ENCODE results near the gene CES4A. TPM values are rescaled to one million over a fixed set of nuclear protein-coding genes. Genes with fewer than 3 reads are reported as not detected.
A peak's percentile ranks its signal among the peaks of the same experiment; 100 is the strongest.
"Not testable (repeated sequence)": the region's sequence is repeated elsewhere in the genome, so short reads cannot be mapped to it uniquely, and the experiment has no call there.

CES4A gene
- total and polyA plus RNA-seq, 12 donors, result 3.8 to 20.6 (median 6.2) TPM

GRCh38 chr16:67040166-67040565, 51.8 kb downstream of the CES4A start:
- Histone ChIP-seq H3K27ac (no peak overlapping the region), H3K4me3 (no peak overlapping the region), H3K4me1 (peaks cover 0 to 36% (median 11%) of the 10 kb centered on the region in 9 donors), H3K27me3 (no peaks in the 10 kb centered on the region), H3K9me3 (no peaks in the 10 kb centered on the region), H3K36me3 (peaks cover 0 to 73% (median 0%) of the 10 kb centered on the region in 9 donors)
- TF ChIP-seq CTCF (IDR thresholded peaks at IDR 0.05), result no peak
- WGBS, 2 donors, result 92% methylated on average over 2 of the region's 2 CpGs
- ATAC-seq (no peak), DNase-seq (no peak)
- intact Hi-C loops (cut with DNase I), result loop anchor here in 1 of 10 donors (5.0 kb wide), 1 partner anchor 37 kb away; no protein-coding TSS in a partner anchor

GRCh38 chr16:67040906-67041305, 52.5 kb downstream of the CES4A start:
- no peaks in the 10 kb centered on the region for H3K9me3 ChIP-seq
- intact Hi-C loops (cut with DNase I), result loop anchor here in 1 of 10 donors (5.0 kb wide), 1 partner anchor 36 kb away; no protein-coding TSS in a partner anchor
- WGBS, 2 donors, result 79 to 81% methylated on average over 2 of the region's 2 CpGs
- no peaks in the 10 kb centered on the region for H3K27me3 ChIP-seq
- TF ChIP-seq CTCF (IDR thresholded peaks at IDR 0.05), result no peak
- H3K36me3 ChIP-seq, result peaks cover 0 to 81% (median 0%) of the 10 kb centered on the region in 9 donors
- DNase-seq (no peak), ATAC-seq (no peak)
- no peak overlapping the region for H3K27ac ChIP-seq
- no peak overlapping the region for H3K4me3 ChIP-seq
- H3K4me1 ChIP-seq, result peaks cover 0 to 31% (median 7%) of the 10 kb centered on the region in 9 donors

GRCh38 chr16:67041520-67041919, 53.1 kb downstream of the CES4A start:
- not testable (repeated sequence) for H3K4me3 ChIP-seq, H3K27ac ChIP-seq, ATAC-seq, DNase-seq, H3K27me3 ChIP-seq, H3K9me3 ChIP-seq
- Histone ChIP-seq H3K4me1 (peaks cover 0 to 25% (median 1%) of the 10 kb centered on the region in 9 donors), H3K36me3 (peaks cover 0 to 86% (median 5%) of the 10 kb centered on the region in 9 donors)
- WGBS, 2 donors, result 91 to 95% methylated on average over 4 of the region's 4 CpGs
- TF ChIP-seq CTCF (IDR thresholded peaks at IDR 0.05), result peak in 1 of 9 donors; percentile 5
- intact Hi-C loops (cut with DNase I), result loop anchor here in 1 of 10 donors (5.0 kb wide), 1 partner anchor 36 kb away; no protein-coding TSS in a partner anchor

- H3K9me3 ChIP-seq, result no peaks in the 10 kb centered on the region
- H3K36me3 ChIP-seq, result peaks cover 0 to 74% (median 5%) of the 10 kb centered on the region in 9 donors
- no peak overlapping the region for H3K4me3 ChIP-seq
- TF ChIP-seq CTCF (IDR thresholded peaks at IDR 0.05), result no peak
- intact Hi-C loops (cut with DNase I), result loop anchor here in 1 of 10 donors (5.0 kb wide), 1 partner anchor 34 kb away; no protein-coding TSS in a partner anchor
- ATAC-seq (no peak), DNase-seq (no peak)
- no peaks in the 10 kb centered on the region for H3K27me3 ChIP-seq
- no peak overlapping the region for H3K27ac ChIP-seq
- WGBS, 2 donors, result 93 to 100% methylated on average over 1 of the region's 1 CpG
- peaks cover 0 to 13% (median 0%) of the 10 kb centered on the region in 9 donors for H3K4me1 ChIP-seq
Measured at GRCh38 chr16:67043420-67043819, 55.0 kb downstream of the CES4A start.
